Large intestine (tissue), 3 donors: ENCODE measurements around the gene TCF7L2. TPM values are rescaled to one million over a fixed set of nuclear protein-coding genes. Genes with fewer than 3 reads are reported as not detected.
"Not testable (repeated sequence)": the region's sequence is repeated elsewhere in the genome, so short reads cannot be mapped to it uniquely, and the experiment has no call there.

Source experiments
- DNase-seq, 2 donors: peaks; one replicate each; pipeline versions ENCODE4 v3.0.0 to v3.0.0-alpha.2; 2013
- H3K27ac ChIP-seq: one replicate; pipeline ENCODE4 v1.5.1; 2013; ENCODE audit warnings: low read length
- H3K27me3 ChIP-seq: 2 replicates; pipeline ENCODE4 v1.6.1; 2013; ENCODE audit warnings: low read length; ENCODE audit not compliant: control insufficient read depth, insufficient read depth
- H3K36me3 ChIP-seq: 2 replicates; pipeline ENCODE4 v1.6.1; 2013; ENCODE audit warnings: low read length; ENCODE audit not compliant: control insufficient read depth, insufficient read depth
- H3K4me1 ChIP-seq: one replicate; pipeline ENCODE4 v1.6.1; 2013; ENCODE audit warnings: low read length; ENCODE audit not compliant: control insufficient read depth, insufficient read depth
- H3K4me3 ChIP-seq: one replicate; pipeline ENCODE4 v1.5.1; 2013; ENCODE audit warnings: low read length
- H3K9me3 ChIP-seq: one replicate; pipeline ENCODE4 v1.6.1; 2013; ENCODE audit warnings: mild to moderate bottlenecking, low read depth, low read length, moderate library complexity; ENCODE audit not compliant: control insufficient read depth
- WGBS: methylation state at CpG from one replicate; pipeline ENCODE4 v1.1.5; 2013; ENCODE audit warnings: low lambda C conversion rate; ENCODE audit not compliant: insufficient coverage; 5-methylcytosine and 5-hydroxymethylcytosine counted together
- polyA plus RNA-seq: library from polyadenylated mRNA; unstranded; fragments of 120-200 nt; gene quantifications from one replicate; pipeline ENCODE4 v1.2.1, GENCODE V29; 2013

Gene TCF7L2
- polyA plus RNA-seq, 1 donor: 48.2 TPM

DNA sequence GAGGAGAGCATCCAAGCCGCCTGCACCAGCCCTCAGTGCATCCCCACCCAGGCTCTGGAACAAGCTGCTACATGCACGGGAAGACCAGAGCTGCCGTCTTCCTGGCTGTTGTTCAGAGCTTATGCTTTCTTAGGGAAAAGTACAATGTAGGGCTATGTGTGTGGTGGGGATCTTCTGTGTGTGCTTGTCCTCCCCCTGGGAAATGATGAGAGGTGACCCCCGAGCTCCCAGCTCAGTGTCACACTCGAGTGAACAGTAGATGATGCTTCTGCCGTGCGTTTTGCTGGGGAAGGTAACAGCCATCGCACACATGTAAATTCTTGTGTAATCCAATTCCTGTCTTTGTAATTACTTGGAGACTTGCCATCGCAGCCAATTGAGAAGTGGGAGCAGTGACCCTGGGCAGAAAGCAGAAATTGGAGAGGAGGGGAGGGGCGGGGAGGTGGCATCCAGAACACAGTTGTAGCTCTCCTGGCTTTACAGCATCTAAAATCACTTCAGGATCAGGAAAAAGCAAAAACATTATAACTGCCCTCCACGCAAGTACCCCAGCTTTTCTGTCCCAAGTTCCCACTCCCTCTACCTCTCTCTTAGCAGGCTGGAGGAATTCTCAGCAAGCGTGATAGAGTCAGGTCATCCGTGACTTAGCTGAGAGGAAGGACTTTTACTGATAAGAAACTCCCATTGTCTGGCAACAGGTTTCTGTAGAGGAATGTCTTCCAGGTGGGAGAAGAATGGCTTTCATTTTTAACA is 149.6 kb downstream of the TCF7L2 start:
- Histone ChIP-seq H3K4me3 (no peak overlapping the region), H3K36me3 (peaks cover 22% of the 10 kb centered on the region), H3K4me1 (peaks cover 20% of the 10 kb centered on the region), H3K9me3 (no peaks in the 10 kb centered on the region), H3K27ac (no peak overlapping the region), H3K27me3 (no peaks in the 10 kb centered on the region)
- DNase-seq: no peak
- 60% methylated on average over 2 of the region's 13 CpGs for WGBS

DNA sequence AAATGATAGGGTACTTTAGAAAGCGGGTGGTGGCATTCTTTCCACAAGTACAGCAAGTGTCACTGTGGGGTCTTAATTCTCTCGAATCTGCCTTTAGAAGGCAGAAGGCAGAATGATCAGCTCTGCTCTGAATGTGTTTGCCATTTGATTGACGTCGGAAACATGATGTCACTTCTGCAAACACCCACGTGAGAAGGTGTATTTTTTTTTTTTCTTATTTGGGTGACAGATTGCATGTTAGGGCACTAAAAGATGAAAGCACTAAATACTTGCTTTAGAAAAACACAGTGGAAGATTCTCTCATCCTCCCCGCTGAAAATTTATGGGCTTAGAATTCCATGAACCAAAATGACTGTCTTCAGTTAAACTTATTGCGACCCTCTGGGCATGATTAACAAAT is 150.2 kb downstream of the TCF7L2 start:
- no peak overlapping the region for H3K27ac ChIP-seq
- no peaks in the 10 kb centered on the region for H3K27me3 ChIP-seq
- WGBS: 58% methylated on average over 3 of the region's 7 CpGs
- H3K4me1 ChIP-seq: peaks cover 16% of the 10 kb centered on the region
- H3K36me3 ChIP-seq: peaks cover 29% of the 10 kb centered on the region
- H3K4me3 ChIP-seq: no peak overlapping the region
- no peaks in the 10 kb centered on the region for H3K9me3 ChIP-seq
- DNase-seq: no peak

DNA sequence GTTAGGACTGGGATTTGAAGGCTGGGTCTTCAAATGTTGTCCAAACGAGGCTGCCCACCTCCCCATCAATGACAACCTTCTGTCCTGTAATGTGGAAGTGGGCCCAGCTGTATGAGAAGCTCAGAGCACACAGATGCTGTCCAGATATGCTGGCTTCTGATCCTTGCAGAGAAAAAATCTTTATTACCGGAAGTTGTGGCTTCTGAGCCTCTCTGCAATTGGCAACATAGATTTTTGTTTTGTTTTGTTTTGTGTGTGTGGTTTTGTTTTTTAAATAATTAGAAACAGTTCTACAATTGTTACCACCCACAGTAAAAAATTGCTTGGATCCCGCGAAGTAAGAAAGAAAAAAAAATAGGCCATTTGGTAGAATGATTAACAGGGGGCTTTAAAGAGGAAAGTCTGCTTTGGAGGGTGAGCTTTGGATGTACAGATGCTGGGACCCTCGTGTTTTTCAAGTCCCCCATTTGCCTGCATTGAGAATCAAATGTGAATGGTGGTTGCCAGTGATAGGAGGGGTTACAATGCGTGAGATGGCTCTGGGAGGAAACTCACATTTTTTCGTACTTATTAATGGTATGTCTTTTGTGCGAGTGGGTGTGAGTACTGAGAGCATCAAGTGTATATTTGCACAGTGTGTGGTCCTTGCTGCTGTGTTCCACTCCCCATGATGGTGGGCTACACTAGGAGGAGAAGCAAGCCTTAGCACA is 153.2 kb downstream of the TCF7L2 start:
- no peaks in the 10 kb centered on the region for H3K9me3 ChIP-seq
- no peak for DNase-seq
- H3K36me3 ChIP-seq: peaks cover 23% of the 10 kb centered on the region
- no peak overlapping the region for H3K27ac ChIP-seq
- no peaks in the 10 kb centered on the region for H3K4me1 ChIP-seq
- no peak overlapping the region for H3K4me3 ChIP-seq
- no CpG with 5 or more reads among the region's 8 CpGs for WGBS
- no peaks in the 10 kb centered on the region for H3K27me3 ChIP-seq

DNA sequence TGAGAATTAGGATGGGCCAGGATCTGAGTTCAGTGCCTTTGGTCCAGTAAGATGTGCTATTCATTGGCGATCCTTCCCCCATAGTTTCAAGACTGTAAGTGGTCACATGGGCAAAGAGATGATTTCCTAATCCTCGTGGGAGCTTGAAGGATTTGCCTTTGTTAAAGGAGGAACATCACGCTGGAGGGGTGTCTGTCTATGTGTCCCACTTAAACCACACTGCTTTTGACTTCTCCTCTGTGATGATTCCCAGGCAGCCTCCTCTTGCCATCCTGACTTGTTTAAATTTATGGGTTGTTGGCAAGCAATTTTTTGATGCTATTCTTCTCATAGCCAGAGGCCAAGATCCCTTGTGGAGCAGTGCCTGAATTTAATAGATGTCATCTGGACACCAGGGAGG is 154.0 kb downstream of the TCF7L2 start:
- DNase-seq: no peak
- Histone ChIP-seq H3K4me3 (no peak overlapping the region), H3K36me3 (peaks cover 21% of the 10 kb centered on the region), H3K4me1 (no peaks in the 10 kb centered on the region), H3K9me3 (no peaks in the 10 kb centered on the region), H3K27ac (no peak overlapping the region), H3K27me3 (no peaks in the 10 kb centered on the region)
- WGBS: no CpG with 5 or more reads among the region's 3 CpGs

DNA sequence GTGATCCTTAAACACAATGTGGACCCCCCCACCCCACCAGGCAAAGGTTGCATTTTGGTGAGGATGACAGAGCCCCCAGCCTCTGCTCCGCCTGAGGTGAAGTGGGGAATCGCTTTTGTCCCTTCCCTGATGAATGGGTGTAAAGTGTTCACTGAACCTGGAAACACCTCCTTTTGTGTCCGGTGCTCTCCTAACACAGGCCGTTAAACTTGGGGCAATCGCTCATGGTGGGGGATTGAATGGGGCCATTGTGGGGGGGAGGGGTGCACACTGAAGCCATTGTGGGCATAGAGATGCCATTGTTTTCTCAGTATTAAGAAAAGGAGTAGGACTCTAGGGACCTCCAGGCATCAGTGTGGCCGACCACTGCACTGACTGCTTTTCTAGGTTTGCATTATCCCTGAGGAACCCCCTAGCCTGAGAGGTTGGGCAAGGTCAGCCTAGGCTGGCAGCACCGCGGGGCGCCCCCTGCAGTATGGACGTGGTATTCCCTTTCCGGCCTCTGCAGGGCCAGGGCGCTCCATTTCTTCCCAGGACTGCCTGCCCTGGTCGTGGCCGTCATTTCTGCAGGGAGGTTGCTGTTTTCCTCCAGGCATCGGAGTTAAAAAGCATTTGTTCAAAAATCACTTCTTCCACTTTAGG is 158.3 kb downstream of the TCF7L2 start:
- Histone ChIP-seq H3K9me3 (no peaks in the 10 kb centered on the region), H3K27me3 (no peaks in the 10 kb centered on the region), H3K27ac (no peak overlapping the region), H3K4me3 (no peak overlapping the region), H3K4me1 (no peaks in the 10 kb centered on the region), H3K36me3 (peaks cover 16% of the 10 kb centered on the region)
- 100% methylated on average over 1 of the region's 15 CpGs for WGBS
- no peak for DNase-seq

DNA sequence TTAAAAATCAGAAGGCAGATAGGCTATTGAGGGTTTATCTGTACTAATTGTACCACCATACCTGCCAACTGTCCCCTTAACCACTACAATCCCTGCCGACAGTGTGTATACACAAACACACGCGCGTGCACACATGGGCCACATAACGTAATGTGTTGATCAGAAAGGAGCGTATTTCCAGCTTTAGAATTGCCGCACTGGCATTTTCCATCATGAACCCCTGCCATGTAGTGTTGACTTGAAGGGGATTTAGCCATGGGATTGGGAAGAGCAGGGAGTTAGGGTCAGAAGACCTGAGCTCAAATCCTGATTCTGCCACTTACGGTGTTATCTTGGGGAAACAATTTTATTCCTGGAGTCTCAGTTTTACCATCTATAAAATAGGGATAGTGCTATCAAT is 158.9 kb downstream of the TCF7L2 start:
- Histone ChIP-seq H3K27ac (no peak overlapping the region), H3K4me1 (no peaks in the 10 kb centered on the region), H3K36me3 (peaks cover 16% of the 10 kb centered on the region), H3K4me3 (no peak overlapping the region), H3K9me3 (no peaks in the 10 kb centered on the region), H3K27me3 (no peaks in the 10 kb centered on the region)
- no CpG with 5 or more reads among the region's 8 CpGs for WGBS
- no peak for DNase-seq

DNA sequence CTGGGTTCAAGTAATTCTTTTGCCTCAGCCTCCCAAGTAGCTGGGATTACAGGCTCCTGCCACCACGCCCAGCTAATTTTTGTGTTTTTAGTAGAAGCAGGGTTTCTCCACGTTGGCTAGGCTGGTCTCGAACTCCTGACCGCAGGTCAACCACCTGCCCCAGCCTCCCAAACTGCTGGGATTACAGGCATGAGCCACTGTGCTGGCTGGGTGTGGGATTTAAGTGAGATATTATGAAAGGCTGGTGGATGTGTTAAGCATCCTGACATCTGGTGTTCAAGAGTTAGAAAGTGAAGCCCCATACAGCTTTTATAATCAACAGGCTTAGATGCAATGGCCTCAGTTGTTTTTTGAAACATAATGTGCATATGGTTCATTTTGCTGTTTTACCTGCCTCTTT is 159.4 kb downstream of the TCF7L2 start:
- not testable (repeated sequence) for H3K9me3 ChIP-seq, H3K4me3 ChIP-seq, H3K4me1 ChIP-seq, DNase-seq, H3K27ac ChIP-seq, H3K27me3 ChIP-seq
- peaks cover 15% of the 10 kb centered on the region for H3K36me3 ChIP-seq
- WGBS: no CpG with 5 or more reads among the region's 4 CpGs

DNA sequence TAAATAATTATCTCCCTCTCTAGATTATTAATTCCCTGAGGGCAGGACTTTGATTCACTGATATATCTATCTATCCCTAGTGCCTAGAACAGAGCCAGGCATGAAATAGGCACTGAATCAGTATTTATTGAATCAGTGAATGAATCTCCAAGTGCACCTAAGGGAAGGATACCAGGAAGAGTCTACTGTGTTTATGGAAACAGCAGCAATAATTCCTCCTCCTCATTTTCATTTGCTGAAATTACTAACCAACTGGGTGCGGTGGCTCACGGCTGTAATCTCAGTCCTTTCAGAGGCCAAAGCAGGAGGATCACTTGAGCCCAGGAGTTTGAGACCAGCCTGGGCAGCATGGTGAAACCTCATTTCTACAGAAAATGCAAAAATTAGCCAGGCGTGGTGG is 161.2 kb downstream of the TCF7L2 start:
- no CpG with 5 or more reads among the region's 3 CpGs for WGBS
- H3K27ac ChIP-seq: no peak overlapping the region

DNA sequence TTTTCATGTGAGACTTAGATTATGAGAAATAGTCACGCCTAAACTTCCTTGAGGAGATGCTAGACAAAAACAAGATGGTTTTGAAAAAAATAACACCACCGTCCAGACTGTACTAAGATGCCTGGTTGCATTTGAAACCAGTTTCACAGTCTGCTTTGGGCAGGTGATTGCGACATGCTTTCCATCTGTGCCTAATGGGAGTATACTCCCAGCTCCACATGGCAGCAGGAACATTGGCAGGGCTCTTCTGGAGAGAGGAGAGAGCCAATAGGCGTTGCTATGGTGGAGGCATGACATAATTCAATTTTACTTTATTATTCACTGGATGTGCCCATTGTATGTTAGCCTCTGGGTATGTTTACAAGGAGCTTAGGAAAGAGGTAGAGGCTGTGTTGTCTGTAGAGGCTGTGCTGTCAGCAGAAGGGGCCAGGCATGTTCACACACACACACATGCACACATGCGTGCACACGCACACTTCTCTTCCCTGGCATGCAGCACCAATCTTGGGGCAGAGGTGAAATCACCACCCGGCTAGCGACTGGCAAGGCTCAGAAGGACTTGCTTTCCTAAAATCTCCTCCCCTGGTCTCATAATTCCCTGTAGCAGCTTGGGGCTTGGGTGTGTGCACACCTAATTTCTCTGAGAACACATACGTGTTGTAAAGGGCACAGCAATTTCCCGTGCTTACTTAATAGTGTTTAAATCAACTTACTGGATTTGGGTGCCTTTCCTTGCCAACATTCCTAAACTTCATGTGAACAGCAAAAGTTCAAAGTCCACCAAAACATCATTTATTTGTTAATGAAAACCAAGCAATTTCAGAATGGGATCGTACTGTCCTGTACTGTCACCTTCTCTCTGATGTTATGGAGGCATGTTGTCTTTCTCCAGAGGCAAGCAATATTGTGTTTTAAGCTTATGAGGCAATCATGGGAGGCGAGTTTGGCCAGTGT is 162.1 kb downstream of the TCF7L2 start:
- peak in 1 of 2 donors; percentile 18 for DNase-seq
- Histone ChIP-seq H3K9me3 (no peaks in the 10 kb centered on the region), H3K27ac (no peak overlapping the region), H3K4me3 (no peak overlapping the region), H3K27me3 (no peaks in the 10 kb centered on the region), H3K36me3 (no peaks in the 10 kb centered on the region), H3K4me1 (no peaks in the 10 kb centered on the region)
- WGBS: no CpG with 5 or more reads among the region's 12 CpGs

More for the DNA sequence above, 161.2 kb downstream of the TCF7L2 start:
- no peak overlapping the region for H3K4me3 ChIP-seq
- DNase-seq: no peak
- H3K36me3 ChIP-seq: no peaks in the 10 kb centered on the region
- H3K4me1 ChIP-seq: no peaks in the 10 kb centered on the region
- no peaks in the 10 kb centered on the region for H3K9me3 ChIP-seq
- H3K27me3 ChIP-seq: no peaks in the 10 kb centered on the region

DNA sequence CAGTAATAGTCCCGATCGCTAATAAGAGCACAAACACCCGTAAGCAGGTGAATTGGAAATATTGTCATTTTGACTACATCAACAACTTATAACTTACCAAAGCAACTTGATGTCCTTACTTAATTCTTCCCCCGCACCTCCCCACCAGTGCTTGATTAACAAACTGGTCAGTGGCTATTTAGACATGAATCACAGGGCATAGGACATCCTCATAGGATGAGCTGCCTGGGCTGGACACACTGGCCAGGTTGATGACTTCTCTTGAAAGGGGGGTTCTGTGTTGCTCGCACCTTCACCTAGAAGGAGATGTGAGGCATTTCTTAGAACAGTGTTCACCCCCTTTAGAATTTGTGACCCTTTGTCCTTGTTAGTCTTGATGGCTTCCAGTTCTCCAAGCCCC is 163.2 kb downstream of the TCF7L2 start:
- WGBS: 100% methylated on average over 1 of the region's 5 CpGs
- no peaks in the 10 kb centered on the region for H3K27me3 ChIP-seq
- H3K4me1 ChIP-seq: no peaks in the 10 kb centered on the region
- no peak for DNase-seq
- no peaks in the 10 kb centered on the region for H3K9me3 ChIP-seq
- no peaks in the 10 kb centered on the region for H3K36me3 ChIP-seq
- no peak overlapping the region for H3K27ac ChIP-seq
- H3K4me3 ChIP-seq: no peak overlapping the region
